Measurements from ENCODE around the gene SLC3A2. TPM values are rescaled to one million over a fixed set of nuclear protein-coding genes. Genes with fewer than 3 reads are reported as not detected.
A peak's percentile ranks its signal among the peaks of the same experiment; 100 is the strongest.

Gene SLC3A2
- total and polyA plus RNA-seq, 2 of the 13 experiments (the other 11 are each of a cell fraction or from before 2014, with no cell fraction given), result 213 to 226 TPM

- no peak; the same call in 1 of the 2 replicates for TF ChIP-seq ZNF543 (CRISPR knock-in tag; IDR thresholded peaks at IDR 0.05)
- 0 out of 2 replicates have a peak, but pooled peaks have one; percentile 17 for TF ChIP-seq ZNF792 (CRISPR knock-in tag; IDR thresholded peaks at IDR 0.05)
- TF ChIP-seq ZNF501 (CRISPR knock-in tag; IDR thresholded peaks at IDR 0.05), result peak; percentile 47; the same call in 1 of the 2 replicates
- TF ChIP-seq GTF3A (CRISPR knock-in tag; conservative IDR thresholded peaks at IDR 0.05), result 0 out of 2 replicates have a peak, but pooled peaks have one; percentile 48
- peak; percentile 73 for TF ChIP-seq PHF8 (CRISPR knock-in tag; IDR thresholded peaks at IDR 0.05)
- 0 out of 2 replicates have a peak, but pooled peaks have one; percentile 57 for TF ChIP-seq TSC22D2 (CRISPR knock-in tag; IDR thresholded peaks at IDR 0.05; ENCODE audit: borderline replicate concordance)
- TF ChIP-seq NFATC3 (CRISPR knock-in tag; IDR thresholded peaks at IDR 0.05), result no peak
- TF ChIP-seq IKZF5 (CRISPR knock-in tag; IDR thresholded peaks at IDR 0.05), result peak; percentile 37; the same call in 1 of the 2 replicates
- TF ChIP-seq E2F2 (CRISPR knock-in tag; IDR thresholded peaks at IDR 0.05; ENCODE audit: borderline replicate concordance), result no peak
- peak; percentile 7; the same call in 1 of the 2 replicates for TF ChIP-seq ZNF362 (CRISPR knock-in tag; IDR thresholded peaks at IDR 0.05; ENCODE audit: borderline replicate concordance)
- TF ChIP-seq UBTF (CRISPR knock-in tag; IDR thresholded peaks at IDR 0.05), result peak; percentile 50
- 0 out of 2 replicates have a peak, but pooled peaks have one; percentile 48 for TF ChIP-seq TEF (CRISPR knock-in tag; IDR thresholded peaks at IDR 0.05)
- TF ChIP-seq BRF2 (CRISPR knock-in tag; IDR thresholded peaks at IDR 0.05), result no peak
- peak; percentile 26; the same call in 1 of the 2 replicates for TF ChIP-seq ZNF331 (CRISPR knock-in tag; IDR thresholded peaks at IDR 0.05)
- TF ChIP-seq ZNF883 (CRISPR knock-in tag; IDR thresholded peaks at IDR 0.05; ENCODE audit: not compliant biosample characterization), result peak; percentile 90
- TF ChIP-seq ARID2 (CRISPR knock-in tag; IDR thresholded peaks at IDR 0.05; ENCODE audit: borderline replicate concordance), result no peak
- no peak for TF ChIP-seq ZNF644 (CRISPR knock-in tag; IDR thresholded peaks at IDR 0.05; ENCODE audit: low read depth)
- no peak for TF ChIP-seq ZNF530 (CRISPR knock-in tag; IDR thresholded peaks at IDR 0.05; ENCODE audit: low read depth)
- peak; percentile 55 for TF ChIP-seq MAZ (IDR thresholded peaks at IDR 0.05; ENCODE audit: borderline replicate concordance, low read depth, low read length)
- TF ChIP-seq MAZ (CRISPR knock-in tag; IDR thresholded peaks at IDR 0.05; ENCODE audit: low read depth), result peak; percentile 51
- TF ChIP-seq DNMT3B (CRISPR knock-in tag; conservative IDR thresholded peaks at IDR 0.05), result 0 out of 2 replicates have a peak, but pooled peaks have one; percentile 43
These were observed 49.0 kb upstream of the SLC3A2 start, which contains the start of gene STX5 (continued) for GRCh38 chr11:62831520-62832335.
